ENCODE results near the gene SPACA7.

The SPACA7 gene

DNA sequence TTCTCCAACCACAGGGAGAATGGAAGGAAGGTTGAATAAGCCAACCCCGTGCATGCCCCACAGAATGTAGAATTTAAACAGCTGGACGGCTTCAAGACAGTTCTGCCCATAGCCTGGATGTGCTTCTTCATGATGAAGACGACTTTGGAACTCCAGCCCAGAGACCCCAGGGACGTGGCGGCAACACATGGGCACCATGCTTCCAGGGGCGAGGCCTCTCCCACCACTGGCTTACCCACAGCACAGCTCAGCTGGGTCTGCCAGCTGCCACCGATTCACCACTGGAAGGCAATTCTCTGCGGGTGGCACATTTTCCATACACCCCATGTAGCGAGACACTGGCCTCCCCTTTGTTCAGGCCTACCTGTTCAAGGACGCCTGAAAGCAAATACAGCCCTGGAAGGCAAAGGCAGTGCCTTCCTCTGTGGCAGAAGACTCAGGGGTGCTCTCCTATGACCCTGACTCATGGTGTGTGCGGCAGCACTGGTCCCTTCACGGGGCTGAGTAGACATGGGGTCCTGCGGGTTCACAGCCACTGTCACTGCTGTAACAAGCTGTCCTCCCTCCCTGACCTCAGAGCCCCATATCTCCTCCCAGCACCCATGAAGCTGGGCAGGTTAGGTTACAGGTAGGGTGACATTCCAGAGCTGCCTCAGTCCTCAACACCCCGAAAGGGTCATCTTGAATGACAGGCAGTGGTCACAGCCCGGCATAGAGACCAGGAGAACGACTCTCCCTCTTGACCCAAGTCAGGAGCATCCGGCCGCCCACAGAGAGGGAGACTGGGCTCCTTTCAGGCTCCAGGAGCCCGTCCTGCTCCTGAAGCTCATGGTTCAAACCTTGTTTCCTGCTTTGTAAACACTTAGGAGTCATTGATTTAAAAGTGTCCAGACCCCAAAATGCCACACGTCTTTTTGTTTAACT lies 72.7 kb downstream of the SPACA7 start:
- no peak for DNase-seq

DNA sequence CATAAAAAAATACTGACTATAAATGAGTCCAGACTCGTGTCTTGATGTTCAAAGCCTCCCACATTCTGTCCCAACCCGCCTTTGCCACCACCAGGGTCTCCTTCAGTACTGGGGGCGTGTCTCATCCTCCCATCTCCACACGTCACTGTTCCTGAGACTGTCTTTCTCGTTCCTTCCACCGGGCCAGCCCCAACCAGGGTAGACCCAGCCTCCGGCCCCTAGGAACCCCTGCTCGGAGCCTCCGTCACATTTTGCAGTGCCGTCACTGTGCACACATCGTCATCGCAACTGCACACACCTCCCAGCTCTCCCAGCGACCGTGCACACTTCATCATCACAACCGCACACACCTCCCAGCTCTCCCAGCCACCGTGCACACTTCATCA lies 73.4 kb downstream of the SPACA7 start:
- no peak for DNase-seq

DNA sequence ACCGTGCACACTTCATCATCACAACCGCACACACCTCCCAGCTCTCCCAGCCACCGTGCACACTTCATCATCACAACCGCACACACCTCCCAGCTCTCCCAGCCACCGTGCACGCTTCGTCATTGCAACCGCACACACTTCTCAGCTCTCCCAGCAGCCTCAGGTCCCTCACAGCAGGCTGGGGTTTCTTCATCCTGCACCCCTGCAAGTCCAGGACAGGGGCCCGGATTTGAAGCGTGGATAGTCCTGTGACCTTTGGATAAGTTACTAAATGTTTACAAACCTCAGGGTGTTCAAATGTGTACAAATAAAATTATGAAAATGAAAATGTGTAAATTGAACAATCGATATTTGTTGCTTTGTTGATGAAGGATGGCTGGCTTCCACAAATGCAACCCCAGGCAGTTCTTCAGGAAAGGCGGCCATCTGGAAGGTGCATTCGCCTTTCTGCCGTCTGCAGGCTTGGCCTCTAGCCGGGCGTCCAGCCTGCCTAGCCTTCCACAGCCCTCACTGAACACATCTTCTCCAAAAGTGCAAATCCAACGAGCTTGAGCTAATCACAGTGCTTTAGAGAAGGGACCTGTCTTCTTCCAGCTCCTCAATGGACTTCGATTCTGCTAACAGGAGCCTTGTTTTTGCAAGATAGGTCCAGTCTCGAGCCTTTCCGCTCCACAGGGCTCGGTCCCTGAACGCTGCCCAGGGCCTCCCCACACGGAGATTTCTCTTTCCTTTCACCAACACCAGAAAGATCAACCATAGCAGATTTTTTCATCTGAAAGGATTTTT lies 74.2 kb downstream of the SPACA7 start:
- no peak for DNase-seq

DNA sequence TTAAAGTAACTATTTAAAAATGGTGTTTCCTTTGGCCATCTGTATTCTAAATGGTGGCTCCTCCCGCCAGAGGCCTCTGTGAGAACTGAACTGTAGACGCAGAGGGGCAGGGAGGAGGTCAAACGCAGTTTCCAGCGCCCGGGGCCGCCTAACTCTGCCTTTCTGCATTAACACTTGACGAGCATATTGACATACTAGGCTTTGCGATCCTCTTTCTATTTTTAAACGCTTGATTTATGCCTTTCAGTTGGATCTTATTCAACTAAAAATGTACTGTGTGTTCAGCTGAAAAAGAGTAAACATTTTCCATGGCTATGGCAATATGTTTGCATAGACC lies 74.7 kb downstream of the SPACA7 start:
- DNase-seq = no peak

DNA sequence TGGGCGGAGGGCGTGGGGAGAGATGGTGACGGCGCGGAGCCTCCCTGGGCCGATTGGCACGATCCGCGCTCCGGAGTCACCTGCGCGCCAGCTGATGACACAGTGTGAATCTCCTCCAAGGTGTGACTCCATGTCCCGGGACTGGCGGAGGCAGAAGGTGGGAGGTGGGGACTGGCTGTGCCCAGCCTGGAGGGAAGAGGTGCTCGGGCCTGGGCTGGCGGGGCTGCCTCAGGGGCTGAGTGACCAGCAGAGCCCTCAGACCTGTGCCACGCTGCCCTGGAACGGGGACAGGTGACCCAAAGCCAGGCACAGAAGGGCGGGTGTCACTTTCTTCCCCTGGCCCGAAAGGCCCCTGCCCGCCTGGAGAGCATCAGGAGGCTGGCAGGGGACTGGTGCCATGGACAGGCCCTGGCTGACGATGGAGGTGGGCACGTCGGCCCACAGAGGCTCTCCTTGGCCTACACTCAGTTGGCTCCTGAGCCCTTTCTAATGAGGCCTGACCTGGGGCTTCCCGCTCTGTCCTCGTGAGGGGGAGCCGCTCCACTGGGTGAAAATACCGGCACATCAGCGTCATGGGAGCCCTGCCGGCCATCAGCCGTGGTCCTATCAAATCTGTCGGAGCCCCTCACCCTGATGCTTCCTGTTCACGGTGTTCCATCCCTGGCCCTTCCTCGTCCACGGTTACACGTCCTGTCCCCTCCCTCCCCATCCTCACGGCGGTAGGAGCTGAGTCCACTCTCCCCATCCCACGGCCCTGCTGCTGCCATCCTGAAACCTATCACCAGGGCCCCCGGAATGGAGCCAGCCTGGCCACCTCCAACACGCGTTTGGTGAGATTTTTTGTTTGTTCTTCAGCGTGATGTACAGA lies 75.6 kb downstream of the SPACA7 start:
- no peak for DNase-seq

DNA sequence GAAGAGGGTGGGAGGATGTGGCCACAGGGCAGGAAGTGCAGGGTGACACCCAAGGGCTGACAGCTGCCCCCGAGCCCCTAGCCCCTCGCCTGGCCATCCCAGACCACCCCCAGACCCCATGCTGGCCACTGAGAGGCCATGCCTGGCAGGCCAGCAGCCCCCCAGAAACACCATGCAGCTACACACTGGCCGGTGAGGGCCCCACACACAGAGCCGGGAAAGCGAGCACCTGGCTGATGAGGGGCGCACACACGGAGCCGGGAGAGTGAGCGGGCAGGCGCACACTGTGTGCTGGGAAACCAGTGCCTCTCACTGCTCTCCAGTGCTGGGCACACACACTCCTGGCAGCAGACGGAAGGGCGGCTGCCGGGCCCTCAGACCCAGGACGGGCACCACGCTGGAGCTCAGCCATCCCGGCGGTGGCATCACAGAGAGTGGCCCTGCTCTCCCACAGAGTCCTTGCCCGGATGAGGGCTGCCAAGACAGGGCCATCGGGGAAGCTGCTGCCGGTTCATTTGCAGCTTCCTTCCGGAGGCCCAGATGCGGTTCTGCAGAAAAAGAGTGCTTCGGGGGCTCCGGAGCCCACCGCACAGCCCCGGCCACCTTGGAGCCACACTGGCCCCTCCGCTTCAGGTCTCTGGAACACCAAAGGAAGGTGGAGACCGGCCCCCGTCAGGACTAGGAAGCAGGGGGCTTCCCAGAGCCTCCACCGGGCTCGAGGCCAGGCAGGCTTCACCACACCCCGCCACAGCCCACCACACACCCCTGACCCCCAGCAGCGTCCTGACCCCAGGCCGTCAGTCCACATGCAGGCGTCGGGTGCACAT lies 76.4 kb downstream of the SPACA7 start:
- no peak for DNase-seq

DNA sequence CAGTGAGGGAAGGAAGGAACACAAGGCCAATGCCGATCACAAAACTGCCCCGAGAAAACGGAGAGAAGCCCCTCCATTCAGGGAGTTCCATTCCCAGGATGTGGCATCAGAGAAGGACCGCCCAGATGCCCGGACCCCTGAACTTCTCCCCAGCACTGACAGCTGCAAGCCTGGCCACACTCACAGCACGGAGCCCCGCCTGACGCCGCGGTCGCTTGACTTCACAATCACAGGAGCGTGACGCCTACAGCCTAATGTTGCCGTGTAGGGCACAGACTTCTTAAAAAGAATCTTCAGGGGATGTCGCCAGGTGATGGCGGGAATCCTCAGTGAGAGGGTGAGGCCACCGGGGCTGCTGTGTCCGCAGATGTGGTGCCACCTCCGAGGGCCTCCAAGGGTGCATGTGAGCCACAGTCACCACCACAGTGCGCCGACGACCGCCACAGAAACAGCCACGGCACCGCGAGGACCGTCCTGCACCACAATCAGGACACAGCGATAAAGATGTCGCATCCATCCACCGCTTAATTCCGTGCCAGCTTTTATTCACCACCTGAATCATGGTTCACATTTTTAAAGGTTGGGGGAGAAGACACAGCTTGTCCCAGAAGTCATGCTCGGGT lies 77.2 kb downstream of the SPACA7 start:
- DNase-seq = no peak

DNA sequence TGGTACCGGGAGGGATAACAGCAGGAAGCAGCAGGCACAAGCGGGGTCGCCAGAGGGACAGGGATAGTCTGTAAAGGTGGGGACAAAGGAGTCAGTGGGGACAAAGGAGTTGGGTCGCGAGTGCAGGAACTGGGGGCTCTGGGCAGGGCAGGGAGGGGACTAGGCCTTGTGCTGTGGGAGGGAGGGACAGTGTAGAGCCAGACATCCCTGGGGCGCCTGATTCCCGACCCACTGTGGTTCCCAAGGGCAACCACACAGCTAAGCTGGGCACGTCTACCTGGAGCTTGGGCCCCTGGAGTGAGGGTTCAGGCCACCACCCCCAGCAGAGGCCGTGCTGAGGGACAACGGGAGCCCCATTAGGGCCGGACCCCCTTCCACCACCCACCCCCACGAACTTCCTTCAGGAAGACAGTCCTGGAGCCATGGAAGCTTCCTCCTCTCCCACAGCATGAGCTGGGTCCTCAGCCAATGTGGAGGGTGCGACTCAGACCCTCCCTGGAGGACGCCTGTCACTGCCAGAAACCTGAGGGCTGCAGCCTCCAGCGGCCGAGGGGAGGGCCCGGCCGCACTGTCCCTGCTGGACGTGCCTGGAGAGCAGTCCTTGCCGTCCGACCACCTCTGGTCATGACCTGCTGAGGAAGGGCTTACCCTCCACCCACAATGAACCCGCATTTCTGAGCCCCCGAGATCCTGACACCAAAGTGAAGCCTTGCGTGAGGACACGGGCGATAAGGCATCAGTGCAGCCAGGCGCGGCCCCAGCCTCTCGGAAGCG lies 77.9 kb downstream of the SPACA7 start:
- no peak for DNase-seq

DNA sequence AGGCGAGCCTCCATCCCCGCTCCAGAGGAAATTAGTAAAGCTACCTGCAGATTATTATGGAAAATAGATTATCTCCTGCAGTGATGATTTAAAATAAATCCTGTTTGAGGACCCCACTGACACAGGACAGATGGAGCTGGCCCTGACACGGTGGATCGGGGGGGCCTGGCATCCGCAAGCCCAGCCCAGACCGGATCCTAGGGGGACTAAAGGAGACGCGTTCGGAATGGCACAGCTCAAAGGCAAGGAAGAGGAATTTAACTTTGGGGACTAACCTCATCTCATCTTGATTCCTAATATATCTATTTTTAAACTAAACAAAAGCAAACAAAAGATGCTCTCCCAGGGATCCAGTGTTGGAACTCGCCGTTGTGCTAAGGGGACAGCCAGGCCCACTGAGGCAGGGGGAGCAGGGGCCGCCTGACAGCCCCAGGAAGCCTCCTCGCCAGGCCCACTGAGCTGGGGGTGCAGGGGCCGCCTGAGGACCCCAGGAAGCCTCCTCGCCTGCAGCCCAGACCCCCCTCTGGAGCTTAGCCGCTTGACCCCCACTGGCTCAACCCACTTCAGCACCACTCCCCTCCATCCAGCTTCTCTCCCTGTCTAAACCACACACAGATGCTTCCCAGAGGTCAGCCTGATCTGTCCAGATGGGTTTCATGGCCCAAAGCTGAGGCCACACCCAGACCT lies 78.6 kb downstream of the SPACA7 start:
- DNase-seq = no peak

DNA sequence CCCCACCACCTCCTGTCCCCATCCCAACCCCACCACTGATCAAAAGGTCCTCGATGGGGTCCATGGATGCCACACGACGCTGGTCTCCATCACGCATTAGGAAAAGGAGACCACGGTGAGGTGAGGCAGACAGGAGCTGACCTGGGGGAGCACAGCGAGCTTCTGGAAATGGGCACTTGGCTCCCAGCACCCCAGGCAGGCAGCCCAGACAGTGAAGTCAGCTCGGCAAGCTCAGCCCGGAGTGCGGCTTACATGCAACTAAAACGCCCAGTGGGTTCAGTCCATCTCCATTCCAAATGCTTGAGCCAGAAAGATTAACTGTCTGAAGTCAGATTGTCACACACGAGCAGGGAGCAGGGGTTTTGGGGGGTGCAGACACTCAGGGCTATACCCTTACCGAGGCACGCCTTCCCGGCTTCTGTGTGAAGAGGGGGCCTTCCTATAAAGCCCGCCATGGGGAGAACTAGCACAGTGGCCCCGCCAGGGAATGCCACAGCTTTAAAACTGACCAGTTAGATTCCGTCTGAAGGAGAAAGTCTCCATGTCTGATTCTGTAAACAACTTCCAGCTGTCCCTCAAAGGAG lies 79.4 kb downstream of the SPACA7 start:
- no peak for DNase-seq

DNA sequence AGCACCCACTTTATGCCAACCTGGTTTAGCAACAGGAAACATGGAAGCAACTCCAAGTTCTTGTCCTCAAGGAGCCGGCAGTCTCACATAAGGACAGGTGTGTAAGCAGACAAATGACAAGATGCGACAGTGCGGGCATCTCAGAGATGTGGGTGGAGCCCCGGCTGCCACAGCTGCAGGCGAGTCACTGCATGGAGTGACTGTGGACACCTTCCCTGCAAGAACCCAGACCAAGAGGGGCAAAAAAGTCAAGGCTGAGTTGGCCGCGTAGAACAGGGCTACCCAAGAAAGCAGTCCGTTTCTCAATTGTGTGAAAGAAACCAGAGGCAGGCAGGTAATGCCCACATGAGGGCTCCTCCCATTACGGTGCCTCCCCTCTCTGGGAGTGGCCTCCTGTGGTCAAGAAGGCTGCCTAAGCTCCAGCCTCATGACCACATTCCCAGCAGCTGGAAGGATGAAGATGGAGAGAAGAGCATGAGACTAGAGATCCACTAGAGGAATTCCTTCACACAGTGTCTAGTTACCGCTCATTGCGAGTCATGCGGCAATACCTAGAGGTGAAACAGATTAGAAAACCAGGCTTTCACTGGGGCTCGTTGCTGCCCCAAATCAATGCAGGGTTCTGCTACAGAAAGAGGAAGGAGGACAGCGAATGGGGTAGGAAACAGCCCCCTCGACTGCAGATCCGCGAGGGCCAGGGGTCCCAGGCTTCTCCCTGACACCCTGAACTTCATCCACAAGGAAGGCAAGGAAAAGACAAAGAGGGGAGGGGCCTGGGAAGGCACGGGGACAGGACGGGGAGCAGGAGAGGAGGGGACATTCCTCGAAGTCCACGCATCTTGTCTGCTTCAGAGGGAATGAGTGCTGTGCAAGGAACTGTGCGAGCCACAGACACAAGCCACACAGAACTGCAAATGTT lies 80.2 kb downstream of the SPACA7 start:
- DNase-seq = no peak

DNA sequence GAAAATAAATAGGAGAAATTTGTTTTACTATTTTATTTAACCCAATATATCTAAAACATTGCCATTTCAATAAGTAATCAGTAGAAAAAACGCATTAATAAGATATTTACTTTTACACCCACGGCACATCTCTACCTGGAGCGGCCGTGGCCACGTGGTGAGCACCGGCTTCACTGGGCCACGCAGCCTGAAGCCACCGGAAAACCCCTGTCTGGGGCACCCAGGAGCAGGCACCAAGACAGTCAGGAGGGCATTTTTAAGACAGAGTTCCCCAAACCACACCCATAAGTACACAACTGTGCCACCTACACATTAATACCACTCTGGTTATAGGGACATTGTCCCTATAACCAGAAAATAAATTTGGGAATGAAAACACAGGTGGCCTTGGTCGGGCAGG lies 80.9 kb downstream of the SPACA7 start:
- no peak for DNase-seq

DNA sequence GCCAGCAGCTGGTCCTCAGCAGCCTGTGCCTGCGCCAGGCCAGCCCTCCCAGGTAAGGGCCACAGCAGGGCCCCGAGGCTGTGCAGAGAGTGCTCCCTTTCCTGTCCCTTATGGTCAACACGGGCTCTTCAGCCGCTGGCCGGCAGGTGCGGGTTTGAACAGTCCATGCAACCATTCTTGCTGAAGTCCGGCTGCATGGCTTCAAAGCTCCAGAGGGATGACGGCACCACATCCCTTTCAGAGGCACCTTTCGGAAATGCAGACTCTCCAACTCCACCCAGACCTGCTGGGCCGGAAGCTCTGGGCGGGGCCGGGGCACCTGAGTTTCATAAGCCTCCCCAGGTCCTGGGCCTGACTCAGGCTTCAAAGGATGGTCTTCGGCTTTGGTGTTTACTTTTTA lies 81.3 kb downstream of the SPACA7 start:
- DNase-seq = no peak

DNA sequence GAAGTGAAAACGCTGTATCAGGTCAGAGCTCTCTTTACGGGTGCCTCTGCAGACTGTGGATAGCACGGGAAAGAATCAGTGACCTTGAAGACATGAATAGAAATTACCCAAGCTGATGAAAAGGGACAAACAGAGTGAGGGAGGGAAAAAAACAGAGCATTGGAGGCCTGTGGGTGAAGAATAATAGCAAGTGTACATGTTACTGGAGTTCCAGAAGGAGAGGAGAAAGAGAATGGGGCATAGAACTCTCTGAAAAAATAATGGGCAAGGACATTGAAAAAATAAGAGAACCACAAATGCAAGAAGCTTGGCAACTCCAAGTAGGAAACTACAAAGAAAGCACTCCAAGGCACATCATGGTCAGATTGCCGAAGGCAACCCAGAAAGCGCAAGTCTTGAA lies 86.3 kb downstream of the SPACA7 start:
- DNase-seq = no peak

DNA sequence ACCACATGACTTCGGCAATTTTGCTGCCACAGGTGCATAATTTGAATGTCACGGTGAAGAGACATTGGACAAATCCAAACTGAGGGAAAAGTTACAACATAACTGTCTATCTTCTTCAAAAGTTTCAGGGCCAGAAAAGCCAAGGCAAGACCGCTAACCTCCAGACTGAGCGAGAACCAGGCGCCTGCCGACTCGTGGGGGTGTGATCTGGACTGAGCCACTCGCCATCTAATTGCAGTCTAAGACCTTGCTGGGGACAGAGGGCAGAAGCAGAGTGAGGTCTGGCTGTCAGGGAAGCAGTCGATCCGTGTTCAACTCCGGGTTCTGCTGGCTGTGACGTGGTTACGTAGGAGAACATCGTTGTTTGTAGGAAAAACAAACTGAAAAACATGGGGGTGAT lies 88.6 kb downstream of the SPACA7 start:
- DNase-seq = no peak

DNA sequence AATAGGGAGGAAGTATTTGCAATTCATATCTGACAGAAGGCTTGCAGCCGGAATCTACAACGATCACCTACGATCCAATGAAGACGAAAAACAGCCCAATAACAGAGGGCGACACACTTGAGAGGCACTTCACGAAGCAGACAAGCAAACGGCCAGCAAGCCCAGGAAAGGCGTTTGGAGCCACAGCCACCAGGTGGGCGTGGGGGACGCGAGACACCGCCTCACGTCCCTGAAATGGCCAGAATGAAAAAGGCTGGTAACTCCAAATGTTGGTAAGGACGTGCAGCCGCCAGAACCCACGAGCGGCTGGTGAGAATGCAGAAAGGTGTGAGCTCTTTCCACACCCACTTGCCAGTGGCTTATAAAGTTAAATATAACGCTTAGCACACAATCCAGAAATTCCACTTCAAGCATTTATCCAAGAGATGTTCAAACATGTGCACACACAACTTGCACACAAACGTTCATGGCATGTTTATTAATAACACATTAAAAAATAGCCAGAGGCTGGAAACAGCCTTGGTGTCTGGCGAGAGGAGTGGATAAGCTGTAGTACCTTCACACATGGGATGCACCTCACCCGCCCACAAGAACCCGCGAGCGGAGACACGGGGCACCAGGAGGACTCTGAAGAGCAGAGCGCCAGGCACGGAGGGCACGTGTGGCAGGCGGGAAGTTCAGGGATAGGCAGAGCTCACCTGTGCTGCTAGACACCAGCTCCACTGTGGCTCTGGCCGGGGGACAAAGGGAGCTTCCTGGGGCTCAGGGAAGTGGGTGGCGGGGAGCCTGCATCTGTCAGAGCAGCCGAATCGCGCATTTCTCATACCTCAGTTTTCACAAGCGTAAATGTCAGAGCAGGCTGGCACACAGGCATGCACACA lies 89.3 kb downstream of the SPACA7 start:
- DNase-seq = no peak

DNA sequence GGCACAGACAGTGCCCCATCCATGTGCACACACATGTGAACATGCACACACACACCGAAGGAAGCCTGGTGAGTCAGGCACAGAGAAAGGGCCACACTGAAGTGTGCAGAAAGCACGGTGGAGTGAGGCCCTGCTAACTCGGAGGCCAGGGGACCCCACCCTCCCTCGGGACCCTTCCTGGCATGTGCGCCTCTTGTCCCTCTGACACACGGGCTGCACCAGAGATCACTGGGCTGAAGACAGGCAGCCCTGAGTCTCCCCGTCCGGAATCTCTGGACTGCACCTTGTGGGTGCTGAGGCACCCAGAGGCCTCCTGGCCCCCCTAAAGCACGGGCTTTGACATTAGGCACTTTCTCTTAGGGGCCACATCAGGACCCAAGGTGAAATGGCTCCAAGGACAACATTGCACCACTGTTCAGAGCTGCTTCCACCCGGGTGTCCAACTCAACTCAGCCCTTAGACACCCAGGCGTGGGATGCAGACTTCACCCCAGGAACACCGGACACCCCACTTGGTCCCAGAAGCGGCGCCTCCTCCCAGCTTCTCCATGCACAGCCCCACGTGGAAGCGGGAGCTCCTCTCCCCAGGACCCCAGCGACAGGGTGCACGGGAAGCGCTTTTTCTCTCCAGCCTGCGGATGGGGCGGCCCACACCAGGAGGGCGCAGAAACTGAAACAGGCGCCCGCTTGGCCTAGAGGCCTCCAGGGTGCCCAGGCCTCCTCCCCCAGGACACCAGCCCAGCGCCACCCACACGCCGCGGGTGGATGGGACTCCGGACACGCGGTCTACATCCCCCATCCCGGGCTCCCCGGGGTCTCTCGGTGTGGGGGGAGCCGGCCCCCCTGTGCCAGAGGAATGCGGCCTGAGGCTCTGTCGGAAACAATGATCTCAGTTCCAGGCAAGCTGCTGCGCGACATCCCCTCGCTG lies 90.2 kb downstream of the SPACA7 start:
- no peak for DNase-seq
